ENCODE results near the gene ZNF763.

GRCh38 chr19:11982526-11982925 is 17.7 kb downstream of the ZNF763 start:
- TF ChIP-seq CTCF (IDR thresholded peaks at IDR 0.05) (no peak), POLR2A (IDR thresholded peaks at IDR 0.05) (no peak)
